Neural progenitor cell (in vitro differentiated cells): ENCODE results near the gene ACSS3. TPM values are rescaled to one million over a fixed set of nuclear protein-coding genes. Genes with fewer than 3 reads are reported as not detected.

ENCODE experiments used
- DNase-seq: peaks from one replicate; pipeline ENCODE4 v3.0.0-alpha.2; 2016; ENCODE audit warnings: low spot score
- H2AFZ ChIP-seq: fragments of 200-600 bp; sonication (generic); replicated peaks from 2 replicates; pipeline ENCODE4 v1.6.1; 2016; ENCODE audit warnings: antibody characterized with exemption
- H3F3A ChIP-seq: fragments of 200-600 bp; sonication (generic); 2 replicates; pipeline ENCODE4 v1.6.1; 2016; ENCODE audit warnings: antibody characterized with exemption, low read depth
- H3K27ac ChIP-seq: fragments of 200-600 bp; sonication (generic); 2 replicates; pipeline ENCODE4 v1.5.1; 2016; ENCODE audit warnings: mild to moderate bottlenecking
- H3K27me3 ChIP-seq: fragments of 200-600 bp; sonication (generic); 2 replicates; pipeline ENCODE4 v1.6.1; 2016; ENCODE audit warnings: mild to moderate bottlenecking, moderate library complexity
- H3K36me3 ChIP-seq: fragments of 200-600 bp; sonication (generic); 2 replicates; pipeline ENCODE4 v1.5.1; 2016
- H3K4me1 ChIP-seq: fragments of 200-600 bp; sonication (generic); 2 replicates; pipeline ENCODE4 v1.6.1; 2016; ENCODE audit warnings: mixed run types
- H3K4me2 ChIP-seq: fragments of 200-600 bp; sonication (generic); 2 replicates; pipeline ENCODE4 v1.6.1; 2016
- H3K4me3 ChIP-seq: fragments of 200-600 bp; sonication (generic); 2 replicates; pipeline ENCODE4 v1.5.1; 2016
- H3K79me2 ChIP-seq: fragments of 200-600 bp; sonication (generic); 2 replicates; pipeline ENCODE4 v1.6.1; 2016; ENCODE audit warnings: low read depth
- H3K9ac ChIP-seq: fragments of 200-600 bp; sonication (generic); 2 replicates; pipeline ENCODE4 v1.6.1; 2016
- H3K9me3 ChIP-seq: fragments of 200-600 bp; sonication (generic); 2 replicates; pipeline ENCODE4 v1.5.1; 2016; ENCODE audit warnings: low read depth
- H4K20me1 ChIP-seq: fragments of 200-600 bp; sonication (generic); 2 replicates; pipeline ENCODE4 v1.6.1; 2016; ENCODE audit warnings: low read depth
- H3K27ac Mint-ChIP-seq: 3 replicates; pipeline ENCODE4 v1.8.0; 2021; ENCODE audit warnings: mixed read lengths
- H3K27me3 Mint-ChIP-seq: 2 replicates; pipeline ENCODE4 v1.8.0; 2022; ENCODE audit warnings: low read depth, mild to moderate bottlenecking, inconsistent platforms, moderate library complexity, mixed read lengths; ENCODE audit not compliant: insufficient read depth
- H3K36me3 Mint-ChIP-seq: 3 replicates; pipeline ENCODE4 v1.8.0; 2021; ENCODE audit warnings: mixed read lengths
- H3K4me1 Mint-ChIP-seq: 3 replicates; pipeline ENCODE4 v1.8.0; 2021; ENCODE audit warnings: mixed read lengths
- H3K4me3 Mint-ChIP-seq: 3 replicates; pipeline ENCODE4 v1.8.0; 2021; ENCODE audit warnings: mild to moderate bottlenecking, moderate library complexity, mixed read lengths
- H3K9me3 Mint-ChIP-seq: 3 replicates; pipeline ENCODE4 v1.8.0; 2020; ENCODE audit warnings: mixed read lengths
- CTCF ChIP-seq: fragments of 200-600 bp; sonication (generic); IDR thresholded peaks from 2 replicates; pipeline ENCODE4 v1.5.1; 2017; ENCODE audit warnings: antibody characterized with exemption, mild to moderate bottlenecking
- EZH2 ChIP-seq: fragments of 200-600 bp; sonication (generic); IDR thresholded peaks from 2 replicates; pipeline ENCODE4 v1.6.1; 2017; ENCODE audit warnings: antibody characterized with exemption, mild to moderate bottlenecking, moderate library complexity
- EZH2phosphoT487 ChIP-seq: fragments of 200-600 bp; sonication (generic); IDR thresholded peaks from 2 replicates; pipeline ENCODE4 v1.6.1; 2017; ENCODE audit warnings: antibody characterized with exemption
- total RNA-seq: library from RNA; depleted of rRNA; stranded (reverse); fragments of >200 nt; gene quantifications from 2 replicates; pipeline ENCODE4 v1.2.3, GENCODE V29; 2015; ENCODE audit warnings: low replicate concordance

Gene ACSS3
- total RNA-seq, 1 donor from 2014 or later = 26.5 TPM

GRCh38 chr12:81161680-81162079, 83.8 kb downstream of the ACSS3 start:
- DNase-seq = no peak
- Histone ChIP-seq H4K20me1 (no peaks in the 10 kb centered on the region), H2AFZ (no peak overlapping the region), H3K4me3 (no peak overlapping the region), H3K4me2 (no peak overlapping the region), H3K9ac (no peak overlapping the region), H3K36me3 (no peaks in the 10 kb centered on the region), H3K27ac (no peak overlapping the region), H3K9me3 (no peaks in the 10 kb centered on the region), H3K4me1 (no peaks in the 10 kb centered on the region), H3K79me2 (no peaks in the 10 kb centered on the region), H3K27me3 (no peaks in the 10 kb centered on the region), H3F3A (no peaks in the 10 kb centered on the region)
- Mint-ChIP-seq H3K4me1 (no peaks in the 10 kb centered on the region), H3K4me3 (no peak overlapping the region), H3K27me3 (no peaks in the 10 kb centered on the region), H3K36me3 (no peaks in the 10 kb centered on the region), H3K27ac (no peak overlapping the region), H3K9me3 (no peaks in the 10 kb centered on the region)
- TF ChIP-seq CTCF = no peak
- no peak for TF ChIP-seq EZH2phosphoT487
- TF ChIP-seq EZH2 = no peak

GRCh38 chr12:81162391-81163136, 84.7 kb downstream of the ACSS3 start:
- Mint-ChIP-seq H3K4me3 (no peak overlapping the region), H3K9me3 (no peaks in the 10 kb centered on the region), H3K27me3 (no peaks in the 10 kb centered on the region), H3K27ac (no peak overlapping the region), H3K36me3 (no peaks in the 10 kb centered on the region), H3K4me1 (no peaks in the 10 kb centered on the region)
- no peaks in the 10 kb centered on the region for H3K79me2 ChIP-seq
- H3F3A ChIP-seq = no peaks in the 10 kb centered on the region
- no peaks in the 10 kb centered on the region for H3K9me3 ChIP-seq
- H3K4me3 ChIP-seq = no peak overlapping the region
- H3K4me1 ChIP-seq = no peaks in the 10 kb centered on the region
- DNase-seq = no peak
- no peak overlapping the region for H3K9ac ChIP-seq
- no peaks in the 10 kb centered on the region for H3K36me3 ChIP-seq
- H2AFZ ChIP-seq = no peak overlapping the region
- no peaks in the 10 kb centered on the region for H4K20me1 ChIP-seq
- H3K4me2 ChIP-seq = no peak overlapping the region
- TF ChIP-seq CTCF (no peak), EZH2 (no peak), EZH2phosphoT487 (no peak)
- H3K27ac ChIP-seq = no peak overlapping the region
- H3K27me3 ChIP-seq = no peaks in the 10 kb centered on the region

GRCh38 chr12:81164827-81165226, 86.9 kb downstream of the ACSS3 start:
- Mint-ChIP-seq H3K9me3 (no peaks in the 10 kb centered on the region), H3K4me3 (no peak overlapping the region), H3K27ac (no peak overlapping the region), H3K27me3 (no peaks in the 10 kb centered on the region), H3K36me3 (no peaks in the 10 kb centered on the region), H3K4me1 (no peaks in the 10 kb centered on the region)
- Histone ChIP-seq H2AFZ (no peak overlapping the region), H3K36me3 (no peaks in the 10 kb centered on the region), H4K20me1 (no peaks in the 10 kb centered on the region), H3K4me3 (no peak overlapping the region), H3F3A (no peaks in the 10 kb centered on the region), H3K9ac (no peak overlapping the region), H3K9me3 (no peaks in the 10 kb centered on the region), H3K79me2 (no peaks in the 10 kb centered on the region), H3K4me2 (no peak overlapping the region), H3K4me1 (no peaks in the 10 kb centered on the region), H3K27ac (no peak overlapping the region), H3K27me3 (no peaks in the 10 kb centered on the region)
- TF ChIP-seq EZH2 (no peak), CTCF (no peak), EZH2phosphoT487 (no peak)
- no peak for DNase-seq
